ENCODE results near the gene PPP1R3E. TPM values are rescaled to one million over a fixed set of nuclear protein-coding genes. Genes with fewer than 3 reads are reported as not detected.
A peak's percentile ranks its signal among the peaks of the same experiment; 100 is the strongest.
"Not testable (repeated sequence)": the region's sequence is repeated elsewhere in the genome, so short reads cannot be mapped to it uniquely, and the experiment has no call there.

The PPP1R3E gene
- total and polyA plus RNA-seq, 7 donors, result 2.5 to 12.9 (median 7.9) TPM

GRCh38 chr14:23339506-23340268, 37.0 kb upstream of the PPP1R3E start:
- Histone ChIP-seq H3K4me3 (no peak overlapping the region), H3K27me3 (no peaks in the 10 kb centered on the region), H3K9me3 (no peaks in the 10 kb centered on the region), H3K36me3 (no peaks in the 10 kb centered on the region), H3K4me1 (no peaks in the 10 kb centered on the region), H3K27ac (no peak overlapping the region)
- TF ChIP-seq EP300 (IDR thresholded peaks at IDR 0.05), result no peak
- no peak for TF ChIP-seq CTCF (IDR thresholded peaks at IDR 0.05)
- no peak for TF ChIP-seq POLR2AphosphoS5 (IDR thresholded peaks at IDR 0.05)
- TF ChIP-seq POLR2A (IDR thresholded peaks at IDR 0.05), result no peak
- 73 to 96% methylated on average over 1 of the region's 1 CpG for WGBS, 2 donors
- intact Hi-C loops (cut with DNase I), result no loop called here
- no peak for DNase-seq

- no peak for DNase-seq
- TF ChIP-seq POLR2A (IDR thresholded peaks at IDR 0.05) (no peak), POLR2AphosphoS5 (IDR thresholded peaks at IDR 0.05) (no peak)
- no peak overlapping the region for H3K4me3 ChIP-seq
- no peaks in the 10 kb centered on the region for H3K36me3 ChIP-seq
- 88% methylated on average over 5 of the region's 5 CpGs for WGBS, 2 donors
- no peaks in the 10 kb centered on the region for H3K4me1 ChIP-seq
- no peak overlapping the region for H3K27ac ChIP-seq
- H3K9me3 ChIP-seq, result no peaks in the 10 kb centered on the region
- intact Hi-C loops (cut with DNase I), result no loop called here
- H3K27me3 ChIP-seq, result no peaks in the 10 kb centered on the region
Measured at GRCh38 chr14:23335623-23336022, 33.0 kb upstream of the PPP1R3E start.

DNA sequence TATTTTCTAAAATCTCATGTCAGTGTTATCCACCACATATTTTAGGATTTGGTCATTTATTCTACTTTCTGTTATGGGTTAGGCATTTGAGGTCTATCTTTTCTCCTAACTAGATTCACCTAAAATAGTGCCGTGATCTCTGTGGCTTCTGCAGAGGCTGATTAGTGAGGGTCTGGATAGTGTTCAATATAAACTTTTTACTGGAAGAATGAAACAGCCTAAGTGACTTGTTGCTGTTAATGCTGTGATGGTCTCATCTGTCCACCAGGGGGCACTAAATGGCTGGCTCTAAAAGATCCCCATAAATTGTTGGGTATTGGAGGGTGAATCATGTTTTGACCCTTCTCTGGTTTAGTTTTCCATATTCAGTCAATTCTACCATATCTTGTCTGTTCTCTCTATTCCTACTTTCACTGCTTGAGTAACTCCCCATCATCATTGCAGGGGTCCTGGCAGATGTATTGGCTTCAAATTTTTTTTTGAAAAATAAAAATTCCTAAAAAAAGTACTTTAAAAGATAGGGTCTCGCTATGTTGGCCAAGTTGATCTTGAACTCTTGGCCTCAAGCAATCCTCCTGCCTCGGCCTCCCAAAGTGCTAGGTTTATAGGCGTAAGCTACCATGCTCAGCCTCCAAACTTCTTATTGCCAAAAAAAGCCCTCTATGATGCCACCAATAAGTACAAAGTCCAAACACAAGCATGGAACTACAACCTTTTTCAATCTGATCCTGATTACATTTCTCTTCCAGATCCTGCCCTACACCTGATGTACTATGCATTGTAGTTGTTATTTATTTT, 25.5 kb upstream of the PPP1R3E start:
- TF ChIP-seq CTCF (IDR thresholded peaks at IDR 0.05) (peak; percentile 77 to 90 (median 85)), POLR2A (IDR thresholded peaks at IDR 0.05) (no peak)
- 32 to 48% methylated on average over 4 of the region's 4 CpGs for WGBS, 2 donors
- intact Hi-C loops (cut with DNase I), result loop anchor here (1.0 to 10.0 kb wide), 3 partner anchors 52 to 227 kb away; partner anchors contain the start of genes NGDN, THTPA and ZFHX2
- H3K36me3 ChIP-seq, result peaks cover 17 to 26% (median 19%) of the 10 kb centered on the region in 4 donors
- peak; percentile 87 for DNase-seq
- H3K9me3 ChIP-seq, result no peaks in the 10 kb centered on the region
- H3K4me1 ChIP-seq, result peaks cover 0 to 14% (median 5%) of the 10 kb centered on the region in 4 donors
- H3K27me3 ChIP-seq, result no peaks in the 10 kb centered on the region
- H3K27ac ChIP-seq, result no peak overlapping the region
- no peak overlapping the region for H3K4me3 ChIP-seq

DNA sequence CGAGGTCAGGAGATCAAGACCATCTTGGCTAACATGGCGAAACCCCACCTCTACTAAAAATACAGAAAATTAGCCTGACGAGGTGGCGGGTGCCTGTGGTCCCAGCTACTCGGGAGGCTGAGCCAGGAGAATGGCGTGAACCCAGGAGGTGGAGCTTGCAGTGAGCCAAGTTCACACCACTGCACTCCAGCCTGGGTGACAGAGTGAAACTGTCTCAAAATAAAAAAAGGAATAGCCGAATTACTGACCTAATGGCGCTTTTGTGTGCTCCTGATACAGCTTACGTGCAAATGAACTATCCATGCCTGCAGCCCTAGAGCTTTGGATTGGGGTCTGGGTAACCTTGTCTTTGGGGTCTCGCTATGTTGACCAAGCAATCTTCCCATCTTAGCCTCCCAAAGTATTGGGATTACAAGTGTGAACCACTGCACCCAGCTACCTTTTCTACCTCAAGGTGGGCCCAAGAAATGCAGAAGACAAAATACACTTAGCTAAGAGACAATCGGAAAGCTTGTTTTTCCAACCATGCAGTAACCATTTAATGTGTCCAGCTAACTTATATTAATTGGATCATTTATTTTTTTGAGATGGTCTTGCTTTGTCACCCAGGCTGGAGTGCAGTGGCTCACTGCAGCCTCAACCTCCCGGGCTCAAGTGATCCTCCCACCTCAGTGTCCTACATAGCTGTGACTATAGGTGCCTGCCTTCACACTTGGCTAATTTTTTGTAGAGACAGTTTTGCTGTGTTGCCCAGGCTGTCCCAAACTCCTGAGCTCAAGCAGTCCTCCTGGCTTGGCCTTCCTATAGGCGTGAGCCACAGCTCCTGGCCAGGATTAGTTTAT, 24.1 kb upstream of the PPP1R3E start:
- no peak overlapping the region for H3K4me3 ChIP-seq
- H3K36me3 ChIP-seq, result peaks cover 17 to 32% (median 19%) of the 10 kb centered on the region in 4 donors
- no peak for TF ChIP-seq EP300 (IDR thresholded peaks at IDR 0.05)
- TF ChIP-seq POLR2AphosphoS5 (IDR thresholded peaks at IDR 0.05), result no peak
- TF ChIP-seq CTCF (IDR thresholded peaks at IDR 0.05), result no peak
- TF ChIP-seq POLR2A (IDR thresholded peaks at IDR 0.05), result no peak
- no peak for DNase-seq
- H3K27me3 ChIP-seq, result no peaks in the 10 kb centered on the region
- intact Hi-C loops (cut with DNase I), result loop anchor here (5.0 to 10.0 kb wide), 2 partner anchors 141 to 228 kb away; partner anchors contain the start of genes NGDN, THTPA and ZFHX2
- peaks cover 0 to 25% (median 17%) of the 10 kb centered on the region in 4 donors for H3K4me1 ChIP-seq
- 78 to 86% methylated on average over 13 of the region's 13 CpGs for WGBS, 2 donors
- no peaks in the 10 kb centered on the region for H3K9me3 ChIP-seq
- H3K27ac ChIP-seq, result no peak overlapping the region

DNA sequence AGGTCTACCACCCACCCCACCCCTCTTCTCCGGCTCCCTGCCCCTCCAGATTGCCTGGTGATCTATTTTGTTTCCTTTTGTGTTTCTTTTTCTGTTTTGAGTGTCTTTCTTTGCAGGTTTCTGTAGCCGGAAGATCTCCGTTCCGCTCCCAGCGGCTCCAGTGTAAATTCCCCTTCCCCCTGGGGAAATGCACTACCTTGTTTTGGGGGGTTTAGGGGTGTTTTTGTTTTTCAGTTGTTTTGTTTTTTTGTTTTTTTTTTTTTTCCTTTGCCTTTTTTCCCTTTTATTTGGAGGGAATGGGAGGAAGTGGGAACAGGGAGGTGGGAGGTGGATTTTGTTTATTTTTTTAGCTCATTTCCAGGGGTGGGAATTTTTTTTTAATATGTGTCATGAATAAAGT, 23.1 kb upstream of the PPP1R3E start:
- intact Hi-C loops (cut with DNase I), result loop anchor here (5.0 to 10.0 kb wide), 2 partner anchors 142 to 229 kb away; partner anchors contain the start of genes NGDN, THTPA and ZFHX2

More for the DNA sequence above, 23.1 kb upstream of the PPP1R3E start:
- 95 to 96% methylated on average over 5 of the region's 5 CpGs for WGBS, 2 donors
- H3K9me3 ChIP-seq, H3K27me3 ChIP-seq, H3K4me3 ChIP-seq, H3K27ac ChIP-seq, DNase-seq: not testable (repeated sequence)
- H3K4me1 ChIP-seq, result peaks cover 0 to 25% (median 17%) of the 10 kb centered on the region in 4 donors
- peaks cover 17 to 32% (median 19%) of the 10 kb centered on the region in 4 donors for H3K36me3 ChIP-seq
